WTC11 (cell line): ENCODE results near the gene ATOSB. TPM values are rescaled to one million over a fixed set of nuclear protein-coding genes. Genes with fewer than 3 reads are reported as not detected.
A peak's percentile ranks its signal among the peaks of the same experiment; 100 is the strongest.

ENCODE experiments used
- CREM ChIP-seq: sonication (generic); formaldehyde crosslinking; IDR thresholded peaks from 2 replicates; pipeline ENCODE4 v1.8.1; 2022; ENCODE audit warnings: mild to moderate bottlenecking, missing genetic modification reagents, moderate library complexity
- EMX1 ChIP-seq: fragments of 250-450 bp; sonication (Bioruptor Pico); IDR thresholded peaks from 2 replicates; pipeline ENCODE4 v1.8.0; 2021; ENCODE audit warnings: mild to moderate bottlenecking
- ETV6 ChIP-seq: sonication (generic); formaldehyde crosslinking; IDR thresholded peaks from 2 replicates; pipeline ENCODE4 v1.8.1; 2022; ENCODE audit warnings: mild to moderate bottlenecking, missing genetic modification reagents
- NFATC4 ChIP-seq: fragments of 250-450 bp; sonication (Bioruptor Pico); IDR thresholded peaks from 2 replicates; pipeline ENCODE4 v1.9.0; 2021; ENCODE audit warnings: mild to moderate bottlenecking
- NR3C1 ChIP-seq: sonication (generic); formaldehyde crosslinking; conservative IDR thresholded peaks from 2 replicates; pipeline ENCODE4 v1.8.1; 2023; ENCODE audit warnings: low read depth, mild to moderate bottlenecking, missing genetic modification reagents
- OVOL2 ChIP-seq: fragments of 250-450 bp; sonication (Bioruptor Pico); IDR thresholded peaks from 2 replicates; pipeline ENCODE4 v1.9.0; 2021; ENCODE audit warnings: mild to moderate bottlenecking, borderline replicate concordance
- RORB ChIP-seq: fragments of 250-450 bp; sonication (Bioruptor Pico); IDR thresholded peaks from 2 replicates; pipeline ENCODE4 v1.9.0; 2021; ENCODE audit warnings: mild to moderate bottlenecking
- SMAD3 ChIP-seq: sonication (generic); formaldehyde crosslinking; IDR thresholded peaks from 2 replicates; pipeline ENCODE4 v1.8.0; 2022; ENCODE audit warnings: missing genetic modification reagents, mild to moderate bottlenecking, borderline replicate concordance
- SOX15 ChIP-seq: fragments of 250-450 bp; sonication (Bioruptor Pico); IDR thresholded peaks from 2 replicates; pipeline ENCODE4 v1.9.0; 2021; ENCODE audit warnings: mild to moderate bottlenecking
- SP1 ChIP-seq: sonication (generic); formaldehyde crosslinking; conservative IDR thresholded peaks from 2 replicates; pipeline ENCODE4 v1.8.1; 2022; ENCODE audit warnings: missing genetic modification reagents
- TCF7 ChIP-seq: sonication (generic); formaldehyde crosslinking; IDR thresholded peaks from 2 replicates; pipeline ENCODE4 v1.8.0; 2022; ENCODE audit warnings: mild to moderate bottlenecking, low read depth, missing genetic modification reagents, moderate library complexity
- TEAD4 ChIP-seq: sonication (generic); formaldehyde crosslinking; IDR thresholded peaks from 2 replicates; pipeline ENCODE4 v1.8.0; 2022; ENCODE audit warnings: mild to moderate bottlenecking, missing genetic modification reagents
- ZBTB21 ChIP-seq: sonication (generic); formaldehyde crosslinking; IDR thresholded peaks from 2 replicates; pipeline ENCODE4 v1.8.1; 2023; ENCODE audit warnings: mild to moderate bottlenecking, missing genetic modification reagents, borderline replicate concordance
- ZNF121 ChIP-seq: sonication (generic); formaldehyde crosslinking; IDR thresholded peaks from 2 replicates; pipeline ENCODE4 v1.8.0; 2023; ENCODE audit warnings: missing genetic modification reagents
- total RNA-seq: library from RNA; stranded (reverse); gene quantifications from 3 replicates; pipeline ENCODE4 v1.2.3, GENCODE V29; 2021
- TF ChIP-seq, protein P1 (sequence below): sonication (generic); formaldehyde crosslinking; IDR thresholded peaks from 2 replicates; pipeline ENCODE4 v1.8.0; 2022; ENCODE audit warnings: missing genetic modification reagents
- TF ChIP-seq, protein P2 (sequence below): sonication (generic); formaldehyde crosslinking; IDR thresholded peaks from 2 replicates; pipeline ENCODE4 v1.8.0; 2022; ENCODE audit warnings: mild to moderate bottlenecking, missing genetic modification reagents
- TF ChIP-seq, protein P3 (sequence below): sonication (generic); formaldehyde crosslinking; IDR thresholded peaks from 2 replicates; pipeline ENCODE4 v1.8.1; 2022; ENCODE audit warnings: low read depth, missing genetic modification reagents, borderline replicate concordance
- TF ChIP-seq, protein P4 (sequence below): fragments of 200-600 bp; IDR thresholded peaks from 2 replicates; pipeline ENCODE4 v1.8.0; 2022; ENCODE audit warnings: antibody characterized with exemption
- TF ChIP-seq, protein P5 (sequence below): sonication (generic); formaldehyde crosslinking; IDR thresholded peaks from 2 replicates; pipeline ENCODE4 v1.8.1; 2023; ENCODE audit warnings: mild to moderate bottlenecking, missing genetic modification reagents, moderate library complexity

Gene ATOSB
- total RNA-seq, 1 experiment from 2014 or later: 8.7 TPM

DNA sequence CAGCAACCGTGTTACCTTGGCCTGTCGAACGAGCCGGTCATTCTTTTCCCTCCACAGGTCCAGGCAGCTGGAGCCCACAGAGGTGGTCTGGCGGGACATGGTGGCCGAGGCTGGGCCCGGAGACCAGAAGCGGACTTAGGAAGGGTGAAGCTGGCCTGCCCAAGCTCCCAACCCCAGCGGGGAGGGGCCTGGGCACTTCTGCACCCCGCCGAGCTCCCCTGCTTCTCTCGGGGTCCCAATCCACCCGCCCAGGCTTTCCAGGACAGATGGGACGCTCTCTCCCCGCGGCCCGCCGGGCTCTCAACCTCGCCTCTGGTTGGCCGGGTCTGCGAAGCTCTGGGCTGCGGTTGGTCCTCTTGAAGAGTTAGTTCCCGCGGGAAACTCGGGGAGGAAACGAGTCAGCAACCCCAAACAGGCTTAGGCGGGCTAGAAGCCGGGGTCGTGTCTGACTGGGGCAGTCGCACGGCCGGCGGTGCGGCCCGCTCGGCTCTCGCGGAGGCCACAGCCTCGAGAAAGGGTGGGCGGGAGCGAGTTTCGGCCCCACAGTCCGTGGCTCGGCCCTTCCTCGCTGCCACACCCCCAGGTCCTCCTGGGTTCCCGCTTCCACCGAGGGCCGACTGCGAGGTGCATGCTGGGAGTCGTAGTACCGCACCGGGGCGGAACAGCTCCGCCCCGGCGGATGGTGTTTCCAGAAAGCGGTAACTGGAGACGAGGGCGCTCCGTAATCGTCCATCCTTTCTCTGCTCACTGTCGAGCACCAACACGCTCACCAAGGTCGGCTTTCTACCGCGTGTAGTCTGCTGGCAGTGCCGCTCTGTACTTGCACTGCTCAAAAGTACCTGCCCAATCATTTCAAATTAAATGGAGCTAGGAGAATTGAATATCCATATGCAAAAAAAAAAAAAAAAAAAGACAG, 36.0 kb downstream of the ATOSB start, which contains the start of gene FANCG (continued):
- TF ChIP-seq, protein P1, sequence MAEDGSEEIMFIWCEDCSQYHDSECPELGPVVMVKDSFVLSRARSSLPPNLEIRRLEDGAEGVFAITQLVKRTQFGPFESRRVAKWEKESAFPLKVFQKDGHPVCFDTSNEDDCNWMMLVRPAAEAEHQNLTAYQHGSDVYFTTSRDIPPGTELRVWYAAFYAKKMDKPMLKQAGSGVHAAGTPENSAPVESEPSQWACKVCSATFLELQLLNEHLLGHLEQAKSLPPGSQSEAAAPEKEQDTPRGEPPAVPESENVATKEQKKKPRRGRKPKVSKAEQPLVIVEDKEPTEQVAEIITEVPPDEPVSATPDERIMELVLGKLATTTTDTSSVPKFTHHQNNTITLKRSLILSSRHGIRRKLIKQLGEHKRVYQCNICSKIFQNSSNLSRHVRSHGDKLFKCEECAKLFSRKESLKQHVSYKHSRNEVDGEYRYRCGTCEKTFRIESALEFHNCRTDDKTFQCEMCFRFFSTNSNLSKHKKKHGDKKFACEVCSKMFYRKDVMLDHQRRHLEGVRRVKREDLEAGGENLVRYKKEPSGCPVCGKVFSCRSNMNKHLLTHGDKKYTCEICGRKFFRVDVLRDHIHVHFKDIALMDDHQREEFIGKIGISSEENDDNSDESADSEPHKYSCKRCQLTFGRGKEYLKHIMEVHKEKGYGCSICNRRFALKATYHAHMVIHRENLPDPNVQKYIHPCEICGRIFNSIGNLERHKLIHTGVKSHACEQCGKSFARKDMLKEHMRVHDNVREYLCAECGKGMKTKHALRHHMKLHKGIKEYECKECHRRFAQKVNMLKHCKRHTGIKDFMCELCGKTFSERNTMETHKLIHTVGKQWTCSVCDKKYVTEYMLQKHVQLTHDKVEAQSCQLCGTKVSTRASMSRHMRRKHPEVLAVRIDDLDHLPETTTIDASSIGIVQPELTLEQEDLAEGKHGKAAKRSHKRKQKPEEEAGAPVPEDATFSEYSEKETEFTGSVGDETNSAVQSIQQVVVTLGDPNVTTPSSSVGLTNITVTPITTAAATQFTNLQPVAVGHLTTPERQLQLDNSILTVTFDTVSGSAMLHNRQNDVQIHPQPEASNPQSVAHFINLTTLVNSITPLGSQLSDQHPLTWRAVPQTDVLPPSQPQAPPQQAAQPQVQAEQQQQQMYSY (CRISPR knock-in tag): no peak
- no peak for TF ChIP-seq RORB (CRISPR knock-in tag)
- no peak for TF ChIP-seq SMAD3 (CRISPR knock-in tag)
- no peak for TF ChIP-seq NR3C1 (CRISPR knock-in tag)
- TF ChIP-seq ZBTB21 (CRISPR knock-in tag): peak; percentile 70; the same call in 1 of the 2 replicates
- TF ChIP-seq SP1 (CRISPR knock-in tag): peak; percentile 46; the same call in 1 of the 2 replicates
- TF ChIP-seq EMX1: no peak
- peak; percentile 63; the same call in 1 of the 2 replicates for TF ChIP-seq ETV6
- no peak for TF ChIP-seq NFATC4 (CRISPR knock-in tag)
- no peak for TF ChIP-seq SOX15 (CRISPR knock-in tag)
- TF ChIP-seq OVOL2: no peak
- TF ChIP-seq, protein P2, sequence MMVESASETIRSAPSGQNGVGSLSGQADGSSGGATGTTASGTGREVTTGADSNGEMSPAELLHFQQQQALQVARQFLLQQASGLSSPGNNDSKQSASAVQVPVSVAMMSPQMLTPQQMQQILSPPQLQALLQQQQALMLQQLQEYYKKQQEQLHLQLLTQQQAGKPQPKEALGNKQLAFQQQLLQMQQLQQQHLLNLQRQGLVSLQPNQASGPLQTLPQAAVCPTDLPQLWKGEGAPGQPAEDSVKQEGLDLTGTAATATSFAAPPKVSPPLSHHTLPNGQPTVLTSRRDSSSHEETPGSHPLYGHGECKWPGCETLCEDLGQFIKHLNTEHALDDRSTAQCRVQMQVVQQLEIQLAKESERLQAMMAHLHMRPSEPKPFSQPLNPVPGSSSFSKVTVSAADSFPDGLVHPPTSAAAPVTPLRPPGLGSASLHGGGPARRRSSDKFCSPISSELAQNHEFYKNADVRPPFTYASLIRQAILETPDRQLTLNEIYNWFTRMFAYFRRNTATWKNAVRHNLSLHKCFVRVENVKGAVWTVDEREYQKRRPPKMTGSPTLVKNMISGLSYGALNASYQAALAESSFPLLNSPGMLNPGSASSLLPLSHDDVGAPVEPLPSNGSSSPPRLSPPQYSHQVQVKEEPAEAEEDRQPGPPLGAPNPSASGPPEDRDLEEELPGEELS (CRISPR knock-in tag): peak; percentile 29; the same call in 1 of the 2 replicates
- TF ChIP-seq TCF7 (CRISPR knock-in tag): no peak
- no peak for TF ChIP-seq TEAD4 (CRISPR knock-in tag)
- TF ChIP-seq, protein P3, sequence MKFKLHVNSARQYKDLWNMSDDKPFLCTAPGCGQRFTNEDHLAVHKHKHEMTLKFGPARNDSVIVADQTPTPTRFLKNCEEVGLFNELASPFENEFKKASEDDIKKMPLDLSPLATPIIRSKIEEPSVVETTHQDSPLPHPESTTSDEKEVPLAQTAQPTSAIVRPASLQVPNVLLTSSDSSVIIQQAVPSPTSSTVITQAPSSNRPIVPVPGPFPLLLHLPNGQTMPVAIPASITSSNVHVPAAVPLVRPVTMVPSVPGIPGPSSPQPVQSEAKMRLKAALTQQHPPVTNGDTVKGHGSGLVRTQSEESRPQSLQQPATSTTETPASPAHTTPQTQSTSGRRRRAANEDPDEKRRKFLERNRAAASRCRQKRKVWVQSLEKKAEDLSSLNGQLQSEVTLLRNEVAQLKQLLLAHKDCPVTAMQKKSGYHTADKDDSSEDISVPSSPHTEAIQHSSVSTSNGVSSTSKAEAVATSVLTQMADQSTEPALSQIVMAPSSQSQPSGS (CRISPR knock-in tag): no peak
- TF ChIP-seq, protein P4, sequence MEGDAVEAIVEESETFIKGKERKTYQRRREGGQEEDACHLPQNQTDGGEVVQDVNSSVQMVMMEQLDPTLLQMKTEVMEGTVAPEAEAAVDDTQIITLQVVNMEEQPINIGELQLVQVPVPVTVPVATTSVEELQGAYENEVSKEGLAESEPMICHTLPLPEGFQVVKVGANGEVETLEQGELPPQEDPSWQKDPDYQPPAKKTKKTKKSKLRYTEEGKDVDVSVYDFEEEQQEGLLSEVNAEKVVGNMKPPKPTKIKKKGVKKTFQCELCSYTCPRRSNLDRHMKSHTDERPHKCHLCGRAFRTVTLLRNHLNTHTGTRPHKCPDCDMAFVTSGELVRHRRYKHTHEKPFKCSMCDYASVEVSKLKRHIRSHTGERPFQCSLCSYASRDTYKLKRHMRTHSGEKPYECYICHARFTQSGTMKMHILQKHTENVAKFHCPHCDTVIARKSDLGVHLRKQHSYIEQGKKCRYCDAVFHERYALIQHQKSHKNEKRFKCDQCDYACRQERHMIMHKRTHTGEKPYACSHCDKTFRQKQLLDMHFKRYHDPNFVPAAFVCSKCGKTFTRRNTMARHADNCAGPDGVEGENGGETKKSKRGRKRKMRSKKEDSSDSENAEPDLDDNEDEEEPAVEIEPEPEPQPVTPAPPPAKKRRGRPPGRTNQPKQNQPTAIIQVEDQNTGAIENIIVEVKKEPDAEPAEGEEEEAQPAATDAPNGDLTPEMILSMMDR: no peak
- TF ChIP-seq, protein P5, sequence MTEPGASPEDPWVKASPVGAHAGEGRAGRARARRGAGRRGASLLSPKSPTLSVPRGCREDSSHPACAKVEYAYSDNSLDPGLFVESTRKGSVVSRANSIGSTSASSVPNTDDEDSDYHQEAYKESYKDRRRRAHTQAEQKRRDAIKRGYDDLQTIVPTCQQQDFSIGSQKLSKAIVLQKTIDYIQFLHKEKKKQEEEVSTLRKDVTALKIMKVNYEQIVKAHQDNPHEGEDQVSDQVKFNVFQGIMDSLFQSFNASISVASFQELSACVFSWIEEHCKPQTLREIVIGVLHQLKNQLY: no peak
- TF ChIP-seq CREM (CRISPR knock-in tag): 0 out of 2 replicates have a peak, but pooled peaks have one; percentile 45
- peak; percentile 99 for TF ChIP-seq ZNF121 (CRISPR knock-in tag)
